Measurements from ENCODE around the gene ITGBL1.

DNA sequence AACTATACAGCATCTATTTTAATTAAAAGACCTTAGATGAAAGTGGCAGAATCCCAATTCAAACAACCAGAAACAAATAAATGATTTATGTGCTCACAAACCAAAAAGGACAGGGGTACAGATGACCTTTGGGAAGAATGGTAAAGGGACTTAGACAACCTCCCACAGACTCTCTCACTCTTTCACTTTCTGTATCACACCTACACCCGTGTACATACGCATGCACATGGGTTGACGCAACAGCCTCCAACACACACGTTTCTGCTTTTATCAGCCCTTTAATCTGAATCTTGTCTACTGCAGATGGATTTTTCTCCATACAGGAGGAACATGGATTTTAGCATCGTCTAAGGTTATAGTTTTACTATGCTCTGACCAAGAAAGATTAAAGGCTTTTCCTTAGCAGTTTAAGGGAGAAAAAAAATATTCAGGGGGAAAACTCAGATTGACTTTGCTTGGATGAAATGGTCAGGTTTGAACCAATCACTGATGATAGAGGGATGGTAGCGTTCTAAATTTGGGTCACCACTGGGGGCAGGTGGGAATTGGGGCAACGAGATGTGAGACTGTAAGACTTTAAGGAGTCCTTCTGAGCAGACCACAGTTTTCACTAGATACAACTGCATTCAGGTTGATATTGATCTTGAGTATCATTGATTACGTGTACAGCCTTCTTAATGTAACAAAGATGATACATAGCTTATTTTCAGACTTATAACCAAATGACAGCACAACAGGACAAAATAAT, 166.1 kb downstream of the ITGBL1 start:
- TF ChIP-seq CTCF (conservative IDR thresholded peaks at IDR 0.05; ENCODE audit: low read depth, low read length) = no peak
- TF ChIP-seq EZH2 (IDR thresholded peaks at IDR 0.05; ENCODE audit: low read length, unreplicated experiment) = no peak
